CD4-positive, alpha-beta T cell treated with Interleukin-2 at 100 ng/mL for 4 hours (primary cell): ENCODE measurements around the gene CYBRD1.

Experiments
- DNase-seq: peaks from one replicate; pipeline ENCODE4 v3.0.0-alpha.2; 2020; ENCODE audit warnings: low spot score

The CYBRD1 gene

DNA sequence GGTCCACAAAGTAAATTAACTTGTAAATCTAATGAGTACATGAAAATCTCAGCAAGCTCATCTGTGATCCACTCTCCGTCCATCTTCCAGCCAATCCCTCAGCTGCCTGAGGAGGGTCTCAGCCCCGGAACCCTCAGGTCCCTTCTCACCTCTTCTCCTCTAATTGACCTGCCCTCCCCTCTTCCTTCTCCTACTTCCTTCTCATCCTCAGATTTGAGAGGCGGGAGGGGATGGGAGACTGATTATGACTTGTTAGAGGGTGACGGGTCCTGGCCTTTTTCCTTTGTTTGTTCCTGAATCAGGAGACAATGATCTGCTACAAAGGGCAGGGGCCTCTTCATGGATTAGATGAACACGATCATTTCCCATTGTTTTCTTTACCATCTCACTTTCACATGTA lies 80.1 kb downstream of the CYBRD1 start:
- no peak for DNase-seq
